Glomerular visceral epithelial cell (primary cell): ENCODE results near the gene SLC9A7.
A peak's percentile ranks its signal among the peaks of the same experiment; 100 is the strongest.
"Not testable (repeated sequence)": the region's sequence is repeated elsewhere in the genome, so short reads cannot be mapped to it uniquely, and the experiment has no call there.

Experiments
- DNase-seq: peaks from one replicate; pipeline ENCODE4 v3.0.0-alpha.2; 2016; ENCODE audit errors: extremely low spot score

SLC9A7 gene

GRCh38 chrX:46758956-46759644 lies at the start of gene SLC9A7:
Gene SLC9A7, minus strand, starts transcription at chrX:46759118. Its CDS starts 89 bp downstream, at chrX:46759029.
- peak; percentile 78 for DNase-seq

GRCh38 chrX:46805270-46805669 lies 46.4 kb upstream of the SLC9A7 start:
- no peak for DNase-seq

- no peak for DNase-seq
Observed at GRCh38 chrX:46803140-46803539, 44.2 kb upstream of the SLC9A7 start.

- peak; percentile 69 for DNase-seq
Observed at GRCh38 chrX:46796574-46797191, 37.8 kb upstream of the SLC9A7 start.

GRCh38 chrX:46793386-46794143 lies 34.6 kb upstream of the SLC9A7 start:
- DNase-seq = no peak

- DNase-seq = no peak
Observed at GRCh38 chrX:46792810-46793188, 33.9 kb upstream of the SLC9A7 start.

GRCh38 chrX:46791927-46792809 lies 33.2 kb upstream of the SLC9A7 start:
- peak; percentile 84 for DNase-seq

- DNase-seq = no peak
Observed at GRCh38 chrX:46788902-46789301, 30.0 kb upstream of the SLC9A7 start.

GRCh38 chrX:46784437-46784836 lies 25.5 kb upstream of the SLC9A7 start:
- DNase-seq = not testable (repeated sequence)

- no peak for DNase-seq
Observed at GRCh38 chrX:46782034-46782433, 23.1 kb upstream of the SLC9A7 start.

GRCh38 chrX:46777971-46778810 lies 19.3 kb upstream of the SLC9A7 start:
- no peak for DNase-seq

GRCh38 chrX:46770817-46771163 lies 11.9 kb upstream of the SLC9A7 start:
- peak; percentile 56 for DNase-seq

- peak; percentile 8 for DNase-seq
Observed at GRCh38 chrX:46770000-46770816, 11.3 kb upstream of the SLC9A7 start.

GRCh38 chrX:46762963-46763362 lies 4.0 kb upstream of the SLC9A7 start:
- DNase-seq = no peak

GRCh38 chrX:46759645-46759974 lies 692 bp upstream of the SLC9A7 start:
- DNase-seq = no peak

GRCh38 chrX:46758163-46758955 lies 559 bp downstream of the SLC9A7 start:
- DNase-seq = peak; percentile 7

GRCh38 chrX:46757593-46757992 lies 1.3 kb downstream of the SLC9A7 start:
- peak; percentile 3 for DNase-seq

GRCh38 chrX:46757052-46757451 lies 1.9 kb downstream of the SLC9A7 start:
- no peak for DNase-seq

- DNase-seq = no peak
Observed at GRCh38 chrX:46755671-46756070, 3.2 kb downstream of the SLC9A7 start.
